HEK293T (cell line): Measurements from ENCODE around the gene UBL4A.

Experiments used
- BHLHE40 ChIP-seq: fragments of 450-650 bp; IDR thresholded peaks from 2 replicates; pipeline ENCODE4 v1.6.1; 2016; ENCODE audit warnings: mild to moderate bottlenecking, moderate library complexity, borderline replicate concordance
- ELF4 ChIP-seq: fragments of 450-650 bp; IDR thresholded peaks from 2 replicates; pipeline ENCODE4 v1.6.1; 2017; ENCODE audit warnings: antibody characterized with exemption
- FOXA1 ChIP-seq: fragments of 450-650 bp; IDR thresholded peaks from 2 replicates; pipeline ENCODE4 v1.6.1; 2016; ENCODE audit warnings: mild to moderate bottlenecking
- HDGF ChIP-seq: fragments of 450-650 bp; IDR thresholded peaks from 2 replicates; pipeline ENCODE4 v1.6.1; 2017; ENCODE audit warnings: antibody characterized with exemption, borderline replicate concordance
- SP1 ChIP-seq: fragments of 450-650 bp; IDR thresholded peaks from 2 replicates; pipeline ENCODE4 v1.6.1; 2017
- SUZ12 ChIP-seq: fragments of 450-650 bp; IDR thresholded peaks from 2 replicates; pipeline ENCODE4 v1.6.1; 2016; ENCODE audit warnings: mild to moderate bottlenecking
- TARDBP ChIP-seq: fragments of 450-650 bp; IDR thresholded peaks from 2 replicates; pipeline ENCODE4 v1.6.1; 2016
- TF ChIP-seq, protein P1 (sequence below): fragments of 450-650 bp; IDR thresholded peaks from 2 replicates; pipeline ENCODE4 v1.6.1; 2016

DNA sequence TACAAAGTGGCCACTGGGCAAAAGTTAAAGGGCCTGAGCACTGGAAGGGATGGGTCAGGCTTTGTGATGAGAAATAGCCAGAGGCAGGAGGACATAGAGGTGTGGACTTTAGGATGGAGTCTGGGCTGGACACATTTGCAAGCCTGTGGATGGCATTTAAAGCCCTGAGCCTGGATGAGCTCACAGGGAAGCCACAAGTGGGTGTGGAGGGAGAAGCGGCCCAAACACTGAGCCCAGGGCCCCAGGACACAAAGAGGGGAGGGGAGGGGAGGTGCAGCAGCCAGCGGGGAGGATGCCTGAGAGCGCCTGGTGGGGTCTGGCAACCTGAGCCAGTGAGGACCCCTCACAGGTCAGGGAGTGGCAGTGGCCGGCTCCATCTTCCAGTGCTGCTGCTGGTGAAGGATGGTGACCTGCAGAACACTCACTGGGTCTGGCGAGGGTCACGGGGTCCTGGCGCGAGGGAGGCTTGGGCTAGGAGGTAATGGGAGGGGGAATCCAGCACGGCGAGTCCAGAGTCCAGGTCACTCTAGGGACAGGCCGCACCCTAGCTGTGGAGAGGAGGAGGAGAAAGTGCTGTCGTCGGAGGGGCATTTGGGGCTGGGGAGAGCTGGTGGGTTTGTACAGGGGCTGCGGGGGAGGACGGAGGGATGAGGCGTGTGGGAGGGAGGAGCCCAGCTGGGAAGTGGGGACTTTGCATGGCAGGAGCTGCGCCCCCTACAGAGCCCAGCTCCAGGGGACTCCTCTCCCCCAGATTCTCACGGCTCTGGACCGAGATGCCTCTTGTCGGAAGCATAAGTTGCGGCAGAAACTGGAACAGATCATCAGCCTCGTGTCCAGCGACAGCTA, 14.4 kb downstream of the UBL4A start:
- no peak for TF ChIP-seq SP1
- no peak for TF ChIP-seq SUZ12
- TF ChIP-seq FOXA1, result no peak
- no peak for TF ChIP-seq TARDBP
- TF ChIP-seq, protein P1, sequence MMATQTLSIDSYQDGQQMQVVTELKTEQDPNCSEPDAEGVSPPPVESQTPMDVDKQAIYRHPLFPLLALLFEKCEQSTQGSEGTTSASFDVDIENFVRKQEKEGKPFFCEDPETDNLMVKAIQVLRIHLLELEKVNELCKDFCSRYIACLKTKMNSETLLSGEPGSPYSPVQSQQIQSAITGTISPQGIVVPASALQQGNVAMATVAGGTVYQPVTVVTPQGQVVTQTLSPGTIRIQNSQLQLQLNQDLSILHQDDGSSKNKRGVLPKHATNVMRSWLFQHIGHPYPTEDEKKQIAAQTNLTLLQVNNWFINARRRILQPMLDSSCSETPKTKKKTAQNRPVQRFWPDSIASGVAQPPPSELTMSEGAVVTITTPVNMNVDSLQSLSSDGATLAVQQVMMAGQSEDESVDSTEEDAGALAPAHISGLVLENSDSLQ, result no peak
- TF ChIP-seq ELF4, result no peak
- no peak for TF ChIP-seq HDGF
- TF ChIP-seq BHLHE40, result no peak
